Keratinocyte (primary cell): ENCODE measurements around the gene MYBPC2.

ENCODE experiments used
- CTCF ChIP-seq, 3 experiments: IDR thresholded peaks in 1 of 3; conservative IDR thresholded peaks in 1 of 3; optimal IDR thresholded peaks in 1 of 3; 2 replicates in 2 of 3; 3 replicates in 1 of 3; pipeline versions ENCODE3 to v1.5.1; 2011; ENCODE audit warnings: low read length in 3 of 3, mild to moderate bottlenecking in 3 of 3, moderate library complexity in 2 of 3, control low read depth in 1 of 3, inconsistent platforms in 1 of 3; ENCODE audit not compliant: insufficient read depth in 2 of 3; ENCODE audit errors: extremely low read depth in 1 of 3
- EZH2 ChIP-seq: IDR thresholded peaks from one replicate; pipeline ENCODE4 v1.6.1; 2012; ENCODE audit warnings: inconsistent platforms, mild to moderate bottlenecking, low read length, moderate library complexity

GRCh38 chr19:50476907-50477238 lies 44.2 kb downstream of the MYBPC2 start:
- TF ChIP-seq CTCF (optimal IDR thresholded peaks at IDR 0.05 in 1 of 3, IDR thresholded peaks at IDR 0.05 in 1 of 3, conservative IDR thresholded peaks at IDR 0.05 in 1 of 3; ENCODE audit: extremely low read depth in 1 of 3, insufficient read depth in 2 of 3, low read length in 3 of 3) (no peak), EZH2 (no peak)
